ENCODE measurements around the gene RANBP3. TPM values are rescaled to one million over a fixed set of nuclear protein-coding genes. Genes with fewer than 3 reads are reported as not detected.

RANBP3 gene
- total RNA-seq, 1 experiment from 2014 or later, result 59.5 TPM

- CTCF ChIA-PET, result interaction anchor here (0.6 to 1.7 kb wide), 2 partner anchors 31 to 780 kb away, joined by 3 to 6 read pairs; no protein-coding TSS in a partner anchor
- H3K4me1 Mint-ChIP-seq (ENCODE audit: insufficient read depth, unreplicated experiment), result no peaks in the 10 kb centered on the region
- no TSS peak for BruUV-seq (replicated peaks)
- no peak overlapping the region for H3K27ac Mint-ChIP-seq (ENCODE audit: low read depth, unreplicated experiment)
- DNase-seq (ENCODE audit: unreplicated experiment), result no peak
- H3K9me3 Mint-ChIP-seq (ENCODE audit: unreplicated experiment), result no peaks in the 10 kb centered on the region
- TF ChIP-seq CTCF (IDR thresholded peaks at IDR 0.05; ENCODE audit: unreplicated experiment), result no peak
- intact Hi-C loops (cut with micrococcal nuclease), result no loop called here
- peaks cover 55% of the 10 kb centered on the region for H3K36me3 Mint-ChIP-seq (ENCODE audit: insufficient read depth, unreplicated experiment)
- POLR2A ChIA-PET, result no interaction called here
- no peak overlapping the region for H3K4me3 Mint-ChIP-seq (ENCODE audit: unreplicated experiment)
- no peaks in the 10 kb centered on the region for H3K27me3 Mint-ChIP-seq (ENCODE audit: insufficient read depth, unreplicated experiment)
Measured at GRCh38 chr19:5936292-5936592, 41.7 kb downstream of the RANBP3 start.

DNA sequence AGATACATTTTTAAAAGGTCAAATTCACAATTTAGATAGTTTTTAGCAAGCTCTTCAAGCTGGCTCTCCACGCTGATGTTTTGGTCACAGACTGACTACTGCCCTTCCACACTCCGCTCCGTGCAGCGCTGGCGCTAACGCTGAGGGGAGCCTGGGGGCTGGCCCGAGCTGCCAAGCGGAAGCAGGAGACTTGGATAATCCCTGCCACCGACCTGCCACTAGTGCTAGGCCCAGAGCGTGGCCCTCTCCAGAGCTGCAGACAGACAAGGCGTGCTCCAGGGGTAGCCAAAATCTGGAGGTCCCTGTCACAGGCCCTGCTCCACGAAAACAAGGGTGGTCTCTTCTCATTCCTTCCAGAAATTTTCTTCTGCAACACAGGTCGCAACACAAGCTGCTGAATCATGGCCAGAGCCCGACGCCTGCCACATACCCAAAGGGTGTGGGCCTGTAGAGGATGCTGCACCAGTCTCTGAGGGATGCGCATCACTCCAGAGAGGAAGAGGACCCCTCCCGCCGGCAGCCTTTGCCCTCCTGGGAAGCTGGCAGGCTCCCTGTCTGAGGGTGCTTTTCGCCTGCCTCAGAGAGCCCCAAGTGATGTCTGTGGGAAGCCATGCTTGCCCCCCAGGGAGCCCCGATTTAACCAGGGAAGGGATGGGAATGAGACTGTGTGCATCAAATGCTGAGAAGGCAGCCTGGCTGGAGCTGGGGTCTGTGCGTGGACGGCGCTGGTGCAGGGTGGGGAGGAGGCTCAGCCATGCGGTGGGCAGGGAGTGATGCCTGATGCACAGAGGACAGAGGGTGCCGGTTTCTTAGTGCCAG lies 42.3 kb downstream of the RANBP3 start:
- POLR2A ChIA-PET, result no interaction called here
- Mint-ChIP-seq H3K27me3 (ENCODE audit: insufficient read depth, unreplicated experiment) (no peaks in the 10 kb centered on the region), H3K4me3 (ENCODE audit: unreplicated experiment) (no peak overlapping the region), H3K27ac (ENCODE audit: low read depth, unreplicated experiment) (no peak overlapping the region), H3K36me3 (ENCODE audit: insufficient read depth, unreplicated experiment) (peaks cover 52% of the 10 kb centered on the region), H3K4me1 (ENCODE audit: insufficient read depth, unreplicated experiment) (no peaks in the 10 kb centered on the region), H3K9me3 (ENCODE audit: unreplicated experiment) (no peaks in the 10 kb centered on the region)
- CTCF ChIA-PET, result interaction anchor here (0.6 kb wide), 1 partner anchor 20 kb away, joined by 3 read pairs; no protein-coding TSS in a partner anchor
- TF ChIP-seq CTCF (IDR thresholded peaks at IDR 0.05; ENCODE audit: unreplicated experiment), result no peak
- no peak for DNase-seq (ENCODE audit: unreplicated experiment)
- intact Hi-C loops (cut with micrococcal nuclease), result no loop called here
- no TSS peak for BruUV-seq (replicated peaks)

DNA sequence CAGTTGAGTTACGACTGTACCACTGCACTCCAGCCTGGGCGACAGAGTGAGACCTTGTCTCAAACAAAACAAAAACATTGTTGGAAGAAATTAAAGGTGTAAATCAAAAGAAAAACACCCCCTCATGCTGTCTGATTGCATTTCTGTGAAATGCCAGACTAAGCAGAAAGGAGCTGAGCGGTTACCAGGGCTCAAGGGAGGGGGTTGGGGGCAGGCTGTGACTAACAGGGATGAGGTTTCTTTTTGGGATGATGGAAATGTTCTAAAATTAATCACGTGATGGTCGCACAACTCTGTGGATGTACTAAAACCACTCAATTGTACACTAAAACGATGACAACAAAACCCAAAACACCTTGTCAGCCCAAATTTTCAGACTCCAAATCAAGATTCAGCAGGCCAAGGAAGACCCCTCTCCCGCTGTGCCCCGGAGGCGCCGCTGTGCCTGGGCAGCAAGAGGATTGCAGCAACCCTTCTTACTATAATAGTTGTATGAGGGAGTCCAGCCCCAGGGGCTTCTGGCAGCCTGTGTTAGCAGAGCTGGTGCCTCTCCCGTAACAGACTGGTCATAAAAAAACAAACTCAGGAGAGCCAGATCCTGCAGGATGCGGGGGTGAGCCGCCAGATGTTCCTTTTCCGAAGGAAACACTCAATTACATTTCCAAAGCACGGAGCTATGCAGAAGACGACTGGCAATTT lies 43.0 kb downstream of the RANBP3 start:
- BruUV-seq (replicated peaks), result no TSS peak
- no peaks in the 10 kb centered on the region for H3K9me3 Mint-ChIP-seq (ENCODE audit: unreplicated experiment)
- CTCF ChIA-PET, result no interaction called here
- no peaks in the 10 kb centered on the region for H3K4me1 Mint-ChIP-seq (ENCODE audit: insufficient read depth, unreplicated experiment)
- H3K4me3 Mint-ChIP-seq (ENCODE audit: unreplicated experiment), result no peak overlapping the region
- H3K27me3 Mint-ChIP-seq (ENCODE audit: insufficient read depth, unreplicated experiment), result no peaks in the 10 kb centered on the region
- H3K27ac Mint-ChIP-seq (ENCODE audit: low read depth, unreplicated experiment), result no peak overlapping the region
- no peak for TF ChIP-seq CTCF (IDR thresholded peaks at IDR 0.05; ENCODE audit: unreplicated experiment)
- peaks cover 52% of the 10 kb centered on the region for H3K36me3 Mint-ChIP-seq (ENCODE audit: insufficient read depth, unreplicated experiment)
- POLR2A ChIA-PET, result no interaction called here
- intact Hi-C loops (cut with micrococcal nuclease), result no loop called here
- DNase-seq (ENCODE audit: unreplicated experiment), result no peak

- intact Hi-C loops (cut with micrococcal nuclease), result no loop called here
- ChIA-PET POLR2A (no interaction called here), CTCF (interaction anchor here (0.7 kb wide), 1 partner anchor 51 kb away, joined by 3 read pairs; no protein-coding TSS in a partner anchor)
- Mint-ChIP-seq H3K27me3 (ENCODE audit: insufficient read depth, unreplicated experiment) (no peaks in the 10 kb centered on the region), H3K36me3 (ENCODE audit: insufficient read depth, unreplicated experiment) (peaks cover 52% of the 10 kb centered on the region), H3K4me3 (ENCODE audit: unreplicated experiment) (no peak overlapping the region), H3K9me3 (ENCODE audit: unreplicated experiment) (no peaks in the 10 kb centered on the region), H3K4me1 (ENCODE audit: insufficient read depth, unreplicated experiment) (no peaks in the 10 kb centered on the region), H3K27ac (ENCODE audit: low read depth, unreplicated experiment) (no peak overlapping the region)
- no peak for DNase-seq (ENCODE audit: unreplicated experiment)
- no peak for TF ChIP-seq CTCF (IDR thresholded peaks at IDR 0.05; ENCODE audit: unreplicated experiment)
- BruUV-seq (replicated peaks), result no TSS peak
Measured at GRCh38 chr19:5934069-5934401, 43.9 kb downstream of the RANBP3 start.

All from MCF 10A (cell line).